ENCODE results near the gene SLC35F3.
"Not testable (repeated sequence)": the region's sequence is repeated elsewhere in the genome, so short reads cannot be mapped to it uniquely, and the experiment has no call there.

Gene SLC35F3

DNA sequence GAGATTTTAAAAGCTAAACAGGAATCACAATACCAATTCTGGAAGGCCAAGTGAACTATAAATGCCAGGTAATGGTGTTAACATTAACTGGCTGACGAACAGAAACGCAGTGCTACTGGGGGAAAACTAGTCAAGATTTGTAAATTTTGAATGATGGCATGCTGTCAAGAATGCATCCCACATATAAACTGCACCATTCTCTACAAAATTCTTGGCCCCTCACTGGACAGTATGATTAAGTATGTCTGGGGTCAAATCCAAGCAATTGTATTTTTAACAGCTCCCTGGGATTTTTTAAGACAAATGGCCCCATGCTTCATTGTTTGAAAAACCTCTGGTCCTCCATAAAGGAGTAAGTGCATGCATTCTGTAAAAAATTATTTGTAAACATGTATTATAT lies 395.6 kb downstream of the SLC35F3 start:
- no peak for DNase-seq

DNA sequence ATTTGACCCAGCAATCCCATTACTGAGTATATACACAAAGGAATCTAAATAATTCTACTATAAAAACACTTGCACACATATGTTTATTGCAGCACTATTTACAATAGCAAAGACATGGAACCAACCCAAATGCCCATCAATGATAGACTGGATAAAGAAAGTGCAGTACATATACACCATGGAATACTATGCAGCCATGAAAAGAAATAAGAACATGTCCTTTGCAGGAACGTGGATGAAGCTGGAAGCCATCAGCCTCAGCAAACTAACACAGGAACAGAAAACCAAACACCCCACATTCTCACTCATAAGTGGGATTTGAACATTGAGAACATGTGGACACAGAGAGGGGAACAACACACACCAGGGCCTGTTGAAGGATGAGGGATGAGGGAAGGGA lies 397.2 kb downstream of the SLC35F3 start:
- not testable (repeated sequence) for DNase-seq

DNA sequence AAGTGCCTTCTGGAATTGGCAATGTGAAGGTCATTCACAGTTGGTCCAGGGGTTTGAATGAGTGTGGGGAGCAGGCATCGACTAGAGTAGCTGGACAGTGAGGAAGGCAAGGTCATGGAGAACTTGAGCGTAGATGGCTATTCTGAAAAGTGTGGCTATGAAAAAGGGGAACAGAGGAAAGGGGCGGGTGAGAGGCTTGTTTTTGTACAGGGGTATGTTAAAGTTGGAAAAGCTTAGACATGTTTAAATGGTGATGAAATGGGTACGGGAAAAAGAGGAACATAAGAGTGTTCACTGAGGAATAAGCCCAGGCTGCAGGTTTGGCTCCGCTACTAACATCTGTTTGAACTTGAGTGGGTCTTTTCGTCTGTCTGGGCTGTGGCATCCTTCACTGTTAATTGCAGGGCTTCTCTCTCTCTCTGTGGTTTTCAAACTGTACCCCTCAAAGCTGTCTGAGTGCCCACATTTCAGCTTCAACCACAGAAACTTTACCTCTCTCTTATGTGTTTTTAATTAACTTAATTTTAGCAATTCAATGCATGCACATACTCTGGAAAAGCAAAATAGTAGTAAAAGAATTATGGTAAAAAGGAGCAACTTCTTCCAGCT lies 398.0 kb downstream of the SLC35F3 start:
- DNase-seq = no peak

DNA sequence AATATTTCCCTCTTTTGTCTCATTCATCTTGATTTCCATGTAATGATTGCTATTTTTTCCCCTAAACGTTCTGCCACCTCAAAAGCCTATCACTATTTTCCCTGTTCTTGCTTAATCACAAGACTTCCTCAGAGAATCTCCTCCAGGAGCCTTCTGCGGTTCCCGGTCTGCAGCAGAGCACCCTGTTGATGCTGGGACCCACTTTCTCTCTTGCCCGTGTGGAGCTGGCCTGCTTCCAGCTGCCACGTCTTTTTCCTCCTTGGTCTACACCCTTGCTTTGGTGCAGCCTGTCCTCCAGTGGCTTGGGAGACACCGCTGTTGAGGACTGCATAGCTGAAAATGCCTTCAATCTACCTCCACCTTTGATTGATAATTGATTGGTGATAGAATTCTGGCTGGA lies 398.8 kb downstream of the SLC35F3 start:
- DNase-seq = no peak

DNA sequence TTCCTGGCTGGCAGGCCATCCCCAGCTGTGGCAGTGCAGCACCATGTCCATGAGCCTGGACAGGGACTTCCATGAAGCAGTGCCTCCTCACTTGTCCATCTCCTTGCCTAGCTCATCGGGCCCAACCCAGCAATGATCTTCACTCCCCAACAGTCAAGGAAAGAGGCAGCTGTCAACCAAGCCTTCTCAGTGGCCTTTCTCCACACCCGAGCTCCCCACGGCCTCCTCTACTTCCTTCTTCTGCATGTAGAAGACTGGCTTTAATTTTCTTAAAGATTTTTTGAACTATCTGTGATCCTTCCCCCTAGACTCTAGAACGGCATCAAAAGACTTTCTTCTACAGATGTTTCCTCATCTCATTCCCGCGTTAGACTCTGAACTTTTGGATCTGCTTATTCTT lies 403.2 kb downstream of the SLC35F3 start:
- DNase-seq = no peak

DNA sequence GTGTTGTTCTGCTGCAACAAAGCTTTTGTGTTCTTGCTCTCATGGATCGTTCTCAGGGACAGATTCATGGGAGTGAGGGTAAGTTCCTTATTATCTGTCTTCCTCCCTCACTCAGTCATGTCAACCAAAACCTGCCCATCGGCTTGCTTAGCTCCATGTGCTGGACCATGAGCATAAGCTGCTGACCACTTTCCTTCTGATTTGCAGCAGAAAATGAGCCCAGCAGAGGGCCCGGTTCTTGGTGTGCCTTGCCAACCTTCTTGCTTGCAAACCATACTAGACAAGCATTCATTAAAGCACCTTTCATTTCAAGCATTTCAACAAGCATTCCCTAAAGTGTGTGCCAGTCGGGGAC lies 404.7 kb downstream of the SLC35F3 start:
- no peak for DNase-seq

DNA sequence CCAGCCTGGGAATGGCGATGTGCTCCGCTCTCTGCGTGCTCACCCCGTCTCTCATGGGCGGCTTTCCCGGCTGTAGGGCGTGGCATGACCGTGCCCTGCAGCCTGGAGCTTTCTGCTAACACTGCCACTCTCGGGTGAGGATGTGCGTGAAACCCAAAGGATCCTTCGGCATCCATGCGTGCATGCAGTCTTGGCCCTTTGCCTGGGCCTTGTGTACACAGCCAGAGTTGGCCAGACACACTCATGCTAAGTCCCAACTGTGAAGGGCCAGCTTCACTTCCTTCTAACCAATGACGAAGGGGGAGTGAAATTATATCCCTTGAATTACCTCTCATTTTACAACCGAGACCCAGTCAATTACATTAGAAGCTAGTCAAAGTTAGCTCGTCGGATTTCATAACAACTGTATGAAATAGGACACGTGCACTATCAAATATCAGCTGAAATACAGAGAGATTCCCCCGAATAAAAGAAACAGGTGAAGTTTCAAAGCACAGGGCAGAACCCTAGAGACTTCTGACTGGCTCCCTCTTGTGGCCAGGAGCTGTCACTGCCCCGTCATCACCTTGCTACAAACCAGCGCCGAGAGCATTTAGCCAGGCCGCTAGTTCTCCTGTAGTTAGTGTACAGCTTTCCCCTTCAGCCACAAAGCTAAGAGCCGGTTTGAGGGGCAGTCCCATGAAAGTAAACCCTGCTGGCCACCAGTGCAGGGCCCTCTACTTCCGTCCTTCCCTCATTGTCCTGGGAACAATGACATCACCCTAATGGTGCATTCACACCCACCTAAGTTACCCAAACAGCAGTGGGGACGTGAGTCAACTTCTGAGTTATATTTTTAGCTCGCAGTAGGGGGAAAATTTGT lies 405.4 kb downstream of the SLC35F3 start:
- peak; percentile 80 for DNase-seq

DNA sequence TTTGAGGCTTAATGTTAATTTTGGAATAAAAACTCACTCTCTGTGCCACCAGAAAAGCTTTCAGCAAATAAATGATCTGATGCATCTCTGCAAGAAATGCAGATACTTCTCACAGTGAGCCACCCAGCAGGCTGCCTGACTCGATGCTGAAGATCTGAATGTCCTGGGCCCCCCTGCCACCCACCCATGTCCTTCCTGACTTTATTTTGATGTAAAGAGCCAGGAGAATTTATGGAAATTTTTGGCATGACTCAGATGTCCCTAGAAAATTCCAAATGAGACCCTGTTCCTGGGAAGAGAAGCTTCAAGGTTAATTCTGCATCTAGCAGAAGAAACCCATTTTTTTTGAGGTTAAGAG lies 406.0 kb downstream of the SLC35F3 start:
- no peak for DNase-seq

DNA sequence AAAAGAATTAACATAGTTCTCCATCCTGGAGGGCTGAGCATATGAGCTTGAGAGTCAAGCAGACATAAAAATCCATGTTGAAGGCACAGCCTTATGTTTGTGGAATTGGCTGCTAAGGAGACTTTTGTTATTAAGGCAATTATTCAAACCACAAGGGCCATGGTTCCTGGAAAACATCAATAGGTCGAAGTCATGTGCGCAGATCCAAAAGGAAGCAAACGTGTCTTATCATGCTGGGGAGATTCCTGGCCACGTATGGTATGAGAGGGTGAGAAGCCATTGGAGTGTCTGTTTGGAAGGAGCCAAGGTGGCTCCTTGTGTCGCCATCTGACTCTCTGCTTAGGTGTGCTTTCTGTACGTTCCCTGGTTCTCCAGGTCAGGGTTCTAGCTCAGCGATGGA lies 406.9 kb downstream of the SLC35F3 start:
- DNase-seq = no peak

DNA sequence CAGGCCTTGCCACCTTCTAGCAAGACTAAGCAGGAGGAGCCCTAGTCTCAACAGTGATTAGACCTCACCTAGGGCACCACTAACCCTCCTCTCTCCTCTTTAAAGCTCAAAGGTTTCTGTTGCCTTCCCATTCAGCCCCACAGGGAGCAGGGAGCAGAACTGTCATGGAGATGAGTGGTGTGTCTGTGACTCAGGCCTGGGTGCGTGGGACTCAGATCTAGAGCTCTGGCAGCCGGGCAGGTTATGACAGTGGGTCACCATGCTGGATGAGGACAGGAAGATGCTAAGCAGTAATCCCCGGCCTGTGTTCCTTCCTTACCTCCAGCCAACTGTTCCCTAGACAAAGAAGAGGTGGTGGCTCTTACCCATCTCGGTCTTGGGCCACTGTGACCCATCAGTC lies 408.7 kb downstream of the SLC35F3 start:
- DNase-seq = peak; percentile 47

DNA sequence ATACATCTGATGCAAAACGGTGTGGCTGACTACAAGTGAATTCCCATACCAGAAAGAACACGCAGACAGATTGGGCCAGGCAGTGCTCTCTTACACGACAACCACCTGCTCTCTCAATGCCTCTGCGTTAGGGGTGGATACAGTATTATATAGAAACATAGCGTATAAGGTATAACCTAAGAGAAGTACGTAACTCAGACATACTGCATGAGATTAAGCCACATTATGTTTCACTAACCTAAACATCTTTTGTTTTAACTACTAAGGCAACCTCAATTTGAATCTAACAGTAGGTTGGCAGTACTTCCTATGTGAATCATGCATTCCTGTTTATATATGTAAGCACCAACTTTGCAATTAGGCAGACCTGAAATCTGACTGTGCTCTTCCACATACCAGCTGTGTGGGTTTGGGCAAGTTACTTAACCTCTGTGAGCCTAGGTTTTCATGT lies 410.6 kb downstream of the SLC35F3 start:
- no peak for DNase-seq

DNA sequence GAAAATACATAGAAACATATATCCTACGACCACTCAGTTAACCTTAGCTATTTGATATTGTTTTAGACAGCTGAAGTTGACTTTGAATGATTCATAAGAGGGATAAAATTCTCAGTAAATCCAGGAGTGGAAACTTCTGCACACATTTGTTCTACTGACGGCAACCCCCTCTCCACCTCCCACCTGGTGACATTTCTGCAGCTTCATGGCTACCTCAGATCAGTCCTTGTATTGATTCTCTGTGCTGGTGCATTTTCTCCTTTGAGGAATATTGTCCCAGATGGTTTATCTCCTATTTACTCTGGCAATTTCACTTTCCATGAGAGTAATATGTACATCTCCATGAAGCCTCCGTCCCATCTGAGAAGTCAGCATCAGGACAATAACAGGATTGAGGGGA lies 411.1 kb downstream of the SLC35F3 start:
- no peak for DNase-seq

DNA sequence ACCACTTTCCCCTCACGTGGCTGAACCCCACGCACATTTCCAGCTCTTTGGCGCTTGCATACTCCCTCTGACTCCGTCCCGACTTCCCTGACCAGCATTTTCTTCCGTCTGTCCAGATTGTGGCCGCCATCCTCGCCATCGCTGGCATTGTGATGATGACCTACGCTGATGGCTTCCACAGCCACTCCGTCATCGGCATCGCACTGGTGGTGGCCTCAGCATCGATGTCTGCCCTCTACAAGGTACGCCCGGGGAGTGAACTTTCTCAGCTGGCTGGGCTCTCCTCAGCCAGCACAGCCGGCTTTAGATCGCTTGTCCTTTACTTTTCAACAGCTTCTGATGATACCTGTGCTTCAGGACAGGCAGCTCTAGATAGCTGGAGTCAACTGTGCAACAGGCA lies 412.0 kb downstream of the SLC35F3 start:
- DNase-seq = no peak

DNA sequence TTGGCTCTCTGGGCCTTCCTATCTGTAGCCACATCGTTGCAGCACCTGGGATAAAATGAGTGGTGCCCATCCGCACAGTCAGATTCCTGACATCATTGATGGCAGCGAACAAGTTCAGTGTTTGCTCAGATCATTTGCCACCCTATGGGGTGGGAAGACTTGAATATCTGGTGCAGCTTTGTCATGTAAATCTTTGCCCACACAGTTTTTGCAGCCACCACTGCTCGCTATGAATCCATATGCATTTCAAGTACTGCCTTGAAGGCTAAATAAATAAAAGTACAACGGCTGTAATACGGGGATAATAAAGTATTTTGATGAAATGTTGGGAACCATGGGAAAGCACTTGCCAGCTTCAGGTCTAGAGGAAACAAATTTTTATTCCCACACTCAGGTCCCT lies 412.5 kb downstream of the SLC35F3 start:
- no peak for DNase-seq

DNA sequence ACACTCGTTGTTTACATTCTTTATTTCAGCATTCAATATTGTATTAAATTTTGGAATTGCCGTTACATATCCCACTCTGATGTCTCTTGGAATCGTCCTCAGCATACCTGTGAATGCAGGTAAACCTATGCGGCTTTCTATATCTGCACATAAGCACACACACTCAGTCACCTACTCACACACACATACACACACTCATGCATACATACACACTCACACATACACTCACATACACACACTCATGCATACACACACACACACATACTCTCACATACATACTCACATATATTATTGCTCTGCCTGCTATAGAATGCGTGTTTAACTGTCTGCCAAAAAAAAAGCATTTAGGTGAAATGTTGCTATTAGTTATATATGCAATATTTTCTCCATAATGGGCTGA lies 415.6 kb downstream of the SLC35F3 start:
- no peak for DNase-seq

DNA sequence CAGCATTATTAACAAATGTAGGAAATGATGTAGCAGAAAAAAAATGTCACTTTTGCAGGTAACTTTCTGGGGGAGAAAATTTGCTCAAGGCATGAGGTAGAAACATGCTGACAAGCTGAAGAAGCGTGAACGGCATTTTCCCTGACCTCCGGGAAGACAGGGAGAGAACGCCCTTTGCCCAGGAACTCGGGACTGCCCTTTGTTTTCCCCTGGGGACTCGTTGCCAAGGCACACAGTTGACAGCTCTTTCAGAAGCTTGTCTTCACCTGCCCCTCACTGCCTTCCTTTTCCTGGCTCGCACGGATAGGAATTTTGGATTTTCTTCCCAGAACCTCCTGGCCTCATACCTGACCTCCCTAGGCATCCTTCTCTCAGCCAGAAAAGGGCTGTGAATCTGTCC lies 416.1 kb downstream of the SLC35F3 start:
- no peak for DNase-seq

DNA sequence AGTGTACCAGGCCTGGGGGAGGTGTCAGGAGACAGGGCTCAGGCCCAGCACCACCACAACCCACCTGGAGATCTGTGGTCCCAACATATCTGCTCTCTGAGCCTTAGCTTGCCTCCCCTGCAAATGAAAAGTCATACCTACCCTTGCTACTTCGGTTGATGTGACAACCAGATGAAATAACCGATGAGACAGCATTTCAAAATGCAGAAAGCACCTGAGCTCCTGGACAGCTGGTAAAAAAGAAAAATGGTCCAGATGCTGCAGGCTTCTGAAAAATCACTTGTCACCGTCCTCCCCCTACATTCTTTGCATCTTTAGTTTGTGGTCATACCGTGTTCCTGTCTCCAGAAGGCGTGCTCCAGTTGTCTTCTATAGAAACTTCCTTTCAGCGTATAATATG lies 416.8 kb downstream of the SLC35F3 start:
- DNase-seq = no peak

DNA sequence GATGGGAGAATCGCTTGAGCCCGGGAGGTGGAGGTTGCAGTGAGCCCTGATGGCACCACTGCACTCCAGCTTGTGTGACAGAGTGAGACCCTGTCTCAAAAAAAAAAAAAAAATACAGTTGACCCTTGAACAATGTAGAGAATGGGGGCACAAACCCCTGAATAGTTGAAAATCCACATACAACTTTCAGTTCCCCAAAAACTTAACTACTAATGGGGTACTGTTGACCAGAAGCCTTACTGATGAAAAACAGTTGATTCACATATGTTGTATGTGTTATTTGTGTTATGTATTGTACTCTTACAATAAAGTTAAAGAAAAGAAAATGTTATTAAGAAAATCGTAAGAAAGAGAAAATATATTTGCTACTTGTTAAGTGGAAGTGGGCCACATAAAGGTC lies 417.6 kb downstream of the SLC35F3 start:
- DNase-seq = no peak

DNA sequence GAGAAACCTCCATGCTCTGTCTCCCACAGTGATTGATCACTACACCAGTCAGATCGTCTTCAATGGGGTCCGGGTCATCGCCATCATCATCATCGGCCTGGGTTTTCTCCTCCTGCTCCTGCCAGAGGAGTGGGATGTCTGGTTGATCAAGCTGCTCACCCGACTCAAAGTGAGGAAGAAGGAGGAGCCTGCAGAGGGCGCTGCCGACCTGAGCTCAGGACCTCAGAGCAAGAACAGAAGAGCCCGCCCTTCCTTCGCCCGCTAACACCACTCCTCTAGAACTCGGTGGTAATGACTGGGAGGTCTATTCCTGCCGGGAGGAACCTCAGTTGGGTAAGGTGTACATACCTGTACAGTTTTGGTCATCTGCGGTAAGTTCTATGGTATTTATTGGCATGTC lies 418.5 kb downstream of the SLC35F3 start:
- DNase-seq = peak; percentile 76

DNA sequence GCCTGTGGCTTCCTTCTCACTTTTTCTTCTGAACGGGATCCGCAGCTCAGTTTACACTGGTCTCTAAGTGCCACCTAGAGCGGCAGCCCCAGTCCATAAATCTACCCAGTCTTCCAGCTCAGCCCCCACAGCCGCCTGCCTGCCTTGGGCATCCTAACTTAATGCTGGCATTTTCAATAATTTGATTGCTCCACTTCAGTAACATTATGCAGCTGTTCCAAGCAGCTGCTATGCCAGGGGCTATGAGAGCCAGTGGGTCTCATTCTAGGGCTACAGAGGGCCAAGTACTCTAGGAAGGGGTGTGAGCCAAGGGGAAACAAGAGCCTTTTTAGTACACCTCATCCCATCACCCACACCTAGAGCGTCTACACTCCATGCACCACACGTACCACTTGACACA lies 420.3 kb downstream of the SLC35F3 start:
- DNase-seq = no peak

DNA sequence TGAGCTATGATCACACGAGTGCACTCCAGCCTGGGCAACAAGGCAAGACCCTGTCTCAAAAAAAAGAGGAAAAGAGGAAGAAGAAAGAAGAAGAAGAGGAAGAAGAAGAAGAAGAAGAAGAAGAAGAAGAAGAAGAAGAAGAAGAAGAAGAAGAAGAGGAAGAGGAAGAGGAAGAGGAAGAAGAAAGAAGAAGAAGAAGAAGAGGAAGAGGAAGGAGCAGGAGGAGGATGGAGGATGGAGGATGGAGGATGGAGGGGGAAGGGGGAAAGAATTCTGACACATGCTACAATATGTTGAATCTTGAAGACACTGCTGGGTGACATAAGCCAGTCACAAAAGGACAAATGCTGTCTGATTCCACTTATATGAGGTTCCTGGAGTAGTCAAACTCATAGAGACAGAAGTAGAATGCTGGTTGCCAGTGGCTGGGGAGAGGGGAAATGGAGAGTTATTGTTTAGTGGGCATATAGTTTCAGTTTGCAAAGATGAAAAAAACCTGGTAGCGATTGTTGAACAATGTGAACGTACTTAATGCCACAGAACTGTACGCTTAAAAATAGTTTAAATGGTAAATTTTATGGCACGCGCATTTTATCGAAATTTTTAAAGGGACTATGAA lies 421.5 kb downstream of the SLC35F3 start:
- DNase-seq = no peak

DNA sequence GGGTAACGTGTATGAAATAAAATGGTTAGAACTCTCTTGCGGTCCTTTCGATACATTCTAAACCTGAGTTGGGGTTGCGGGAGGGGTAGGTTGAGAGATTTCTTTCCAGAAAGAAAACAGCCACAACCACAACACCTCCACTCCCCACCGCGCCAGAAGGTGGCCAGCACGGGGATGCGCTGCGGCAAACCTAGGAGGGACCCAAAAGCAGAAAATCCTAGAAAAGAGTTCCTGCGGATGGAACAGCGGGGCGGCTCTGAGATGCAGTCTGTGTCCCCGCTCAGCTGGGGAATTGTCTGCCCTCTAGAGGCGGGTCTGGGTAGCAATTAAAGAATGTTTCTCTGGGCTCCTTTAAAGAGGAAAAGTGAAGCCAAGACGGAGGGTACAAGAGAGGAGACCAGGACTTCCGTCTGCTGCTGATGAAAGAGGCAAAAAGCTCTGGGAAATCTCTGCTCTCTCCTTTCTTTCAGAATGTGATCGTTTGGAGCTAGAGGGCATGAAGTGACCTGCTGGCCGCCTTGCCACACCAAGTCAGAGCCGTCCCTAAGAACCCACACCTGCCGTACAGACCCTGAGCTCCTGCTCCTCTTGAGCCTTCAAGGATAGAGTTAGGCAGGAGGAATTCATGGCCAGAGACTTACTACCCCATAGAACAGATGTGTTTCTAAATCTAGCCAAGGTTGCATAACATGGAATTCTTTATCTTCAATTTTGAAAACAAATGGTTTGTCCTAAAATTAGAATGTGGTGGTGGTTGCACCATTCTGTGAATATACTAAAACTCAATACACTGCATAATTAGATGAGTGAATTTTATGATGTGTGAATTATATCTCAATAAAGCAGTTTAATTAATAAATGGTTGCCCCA lies 422.3 kb downstream of the SLC35F3 start:
- peak; percentile 78 for DNase-seq

DNA sequence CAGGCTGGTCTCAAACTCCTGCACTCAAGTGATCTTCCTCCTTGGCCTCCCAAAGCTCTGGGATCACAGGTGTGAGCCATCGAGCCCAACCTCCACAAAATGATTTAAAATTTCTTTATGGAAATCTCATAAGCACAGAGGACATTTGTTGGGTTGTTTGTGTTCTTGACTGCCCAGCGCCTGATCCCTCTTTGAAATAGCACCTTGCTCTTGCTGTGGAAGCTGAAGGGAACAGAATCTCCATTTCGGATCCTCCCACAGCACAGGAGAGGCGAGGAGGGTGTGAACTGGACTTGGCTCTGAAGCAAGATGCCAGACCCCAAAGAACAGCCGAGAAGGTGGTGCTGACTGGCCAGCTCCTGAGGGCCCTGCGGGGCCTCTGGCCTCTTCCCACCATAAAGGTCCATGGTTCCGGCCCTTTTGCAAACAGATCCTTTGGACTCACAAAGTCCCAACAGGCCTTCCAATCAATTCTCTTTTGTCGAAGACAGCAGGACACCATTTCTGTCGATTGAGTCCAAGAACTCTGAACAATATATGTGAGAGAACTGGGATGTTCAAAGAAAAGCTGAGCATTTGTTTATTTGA lies 423.2 kb downstream of the SLC35F3 start:
- DNase-seq = no peak
